HEK293T (cell line): Measurements from ENCODE around the gene ASAP3.

ENCODE experiments used
- CTCF ChIA-PET: fragments of 350-600 bp; formaldehyde crosslinking; extraction: SDS; loops from one replicate; lab custom pipeline; 2021; ENCODE audit warnings: antibody characterized with exemption, inconsistent platforms; lab: Yijun Ruan, JAX
- POLR2A ChIA-PET: fragments of 350-600 bp; formaldehyde crosslinking; extraction: SDS; loops from one replicate; lab custom pipeline; 2020; ENCODE audit warnings: antibody characterized with exemption, inconsistent platforms; lab: Yijun Ruan, JAX
- DNase-seq: peaks from one replicate; pipeline ENCODE4 v3.0.0; 2012; ENCODE audit warnings: mixed read lengths; ENCODE audit errors: extremely low spot score
- ARNT ChIP-seq: fragments of 450-650 bp; IDR thresholded peaks from 2 replicates; pipeline ENCODE4 v1.6.1; 2017; ENCODE audit warnings: mild to moderate bottlenecking
- BHLHE40 ChIP-seq: fragments of 450-650 bp; IDR thresholded peaks from 2 replicates; pipeline ENCODE4 v1.6.1; 2016; ENCODE audit warnings: mild to moderate bottlenecking, moderate library complexity, borderline replicate concordance
- CTBP1 ChIP-seq: fragments of 450-650 bp; IDR thresholded peaks from 2 replicates; pipeline ENCODE4 v1.6.1; 2016; ENCODE audit warnings: borderline replicate concordance
- ELF4 ChIP-seq: fragments of 450-650 bp; IDR thresholded peaks from 2 replicates; pipeline ENCODE4 v1.6.1; 2017; ENCODE audit warnings: antibody characterized with exemption
- FOXA1 ChIP-seq: fragments of 450-650 bp; IDR thresholded peaks from 2 replicates; pipeline ENCODE4 v1.6.1; 2016; ENCODE audit warnings: mild to moderate bottlenecking
- FOXK2 ChIP-seq: fragments of 450-650 bp; IDR thresholded peaks from 2 replicates; pipeline ENCODE4 v1.6.1; 2016; ENCODE audit warnings: mild to moderate bottlenecking
- FOXM1 ChIP-seq: fragments of 450-650 bp; IDR thresholded peaks from 2 replicates; pipeline ENCODE4 v1.6.1; 2017; ENCODE audit warnings: mild to moderate bottlenecking, borderline replicate concordance
- HDGF ChIP-seq: fragments of 450-650 bp; IDR thresholded peaks from 2 replicates; pipeline ENCODE4 v1.6.1; 2017; ENCODE audit warnings: antibody characterized with exemption, borderline replicate concordance
- L3MBTL2 ChIP-seq: fragments of 450-650 bp; conservative IDR thresholded peaks from 2 replicates; pipeline ENCODE4 v1.6.1; 2016; ENCODE audit warnings: mild to moderate bottlenecking
- LEF1 ChIP-seq: fragments of 450-650 bp; IDR thresholded peaks from 2 replicates; pipeline ENCODE4 v1.6.1; 2017; ENCODE audit warnings: mild to moderate bottlenecking, borderline replicate concordance
- NFRKB ChIP-seq: fragments of 450-650 bp; IDR thresholded peaks from 2 replicates; pipeline ENCODE4 v1.6.1; 2016; ENCODE audit warnings: mild to moderate bottlenecking, moderate library complexity
- SP1 ChIP-seq: fragments of 450-650 bp; IDR thresholded peaks from 2 replicates; pipeline ENCODE4 v1.6.1; 2017
- SUZ12 ChIP-seq: fragments of 450-650 bp; IDR thresholded peaks from 2 replicates; pipeline ENCODE4 v1.6.1; 2016; ENCODE audit warnings: mild to moderate bottlenecking
- TARDBP ChIP-seq: fragments of 450-650 bp; IDR thresholded peaks from 2 replicates; pipeline ENCODE4 v1.6.1; 2016
- ZNF384 ChIP-seq: fragments of 450-650 bp; IDR thresholded peaks from 2 replicates; pipeline ENCODE4 v1.6.1; 2016
- TF ChIP-seq, protein P1 (sequence below): fragments of 450-650 bp; IDR thresholded peaks from 2 replicates; pipeline ENCODE4 v1.6.1; 2016

ASAP3 gene

DNA sequence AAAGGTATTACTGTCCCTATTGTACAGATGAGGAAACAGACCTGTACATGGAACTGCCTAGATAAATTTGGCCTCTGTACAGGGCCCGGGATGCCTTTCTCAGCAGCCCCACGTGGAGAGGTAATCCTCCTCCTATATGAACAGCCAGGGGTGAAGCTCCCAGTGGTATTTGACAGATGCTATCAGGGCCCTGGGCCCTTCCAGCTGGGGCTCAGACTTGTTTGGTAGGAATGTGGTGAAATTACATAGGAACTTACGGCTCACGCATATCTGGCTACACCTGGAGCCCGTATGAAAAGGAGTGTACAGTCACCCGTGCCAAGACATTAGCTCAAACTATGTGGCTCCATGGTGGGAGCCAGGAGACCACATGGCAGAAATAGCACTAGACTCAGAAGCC is 34.7 kb downstream of the ASAP3 start:
- ChIA-PET POLR2A (no interaction called here), CTCF (no interaction called here)
- DNase-seq = no peak
- TF ChIP-seq L3MBTL2 = no peak
- no peak for TF ChIP-seq FOXA1
- no peak for TF ChIP-seq BHLHE40
- no peak for TF ChIP-seq LEF1
- no peak for TF ChIP-seq SUZ12
- no peak for TF ChIP-seq ARNT
- TF ChIP-seq SP1 = no peak
- TF ChIP-seq CTBP1 = no peak
- TF ChIP-seq, protein P1, sequence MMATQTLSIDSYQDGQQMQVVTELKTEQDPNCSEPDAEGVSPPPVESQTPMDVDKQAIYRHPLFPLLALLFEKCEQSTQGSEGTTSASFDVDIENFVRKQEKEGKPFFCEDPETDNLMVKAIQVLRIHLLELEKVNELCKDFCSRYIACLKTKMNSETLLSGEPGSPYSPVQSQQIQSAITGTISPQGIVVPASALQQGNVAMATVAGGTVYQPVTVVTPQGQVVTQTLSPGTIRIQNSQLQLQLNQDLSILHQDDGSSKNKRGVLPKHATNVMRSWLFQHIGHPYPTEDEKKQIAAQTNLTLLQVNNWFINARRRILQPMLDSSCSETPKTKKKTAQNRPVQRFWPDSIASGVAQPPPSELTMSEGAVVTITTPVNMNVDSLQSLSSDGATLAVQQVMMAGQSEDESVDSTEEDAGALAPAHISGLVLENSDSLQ = no peak
- TF ChIP-seq HDGF = no peak
- no peak for TF ChIP-seq FOXK2
- no peak for TF ChIP-seq ELF4
- no peak for TF ChIP-seq NFRKB
- TF ChIP-seq ZNF384 = no peak
- no peak for TF ChIP-seq FOXM1
- no peak for TF ChIP-seq TARDBP

DNA sequence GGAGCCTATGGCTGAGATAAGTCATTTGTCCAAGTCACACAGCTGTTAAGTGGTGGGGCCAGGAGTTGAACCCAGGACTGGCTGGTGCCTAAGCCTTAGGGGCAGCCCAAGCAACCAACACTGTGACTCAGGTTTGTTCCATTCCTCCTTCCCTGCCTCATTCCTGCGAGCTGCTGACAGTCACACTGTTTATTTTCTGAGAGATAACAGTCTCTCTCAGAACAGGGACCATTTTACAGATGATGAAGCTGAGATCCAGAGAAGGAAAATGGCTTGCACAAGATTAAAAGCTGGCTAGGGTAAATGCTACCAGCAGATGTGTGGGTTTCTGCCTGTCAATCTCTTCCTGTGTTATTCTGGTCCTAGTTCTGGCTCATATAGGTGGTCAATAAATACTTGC is 35.1 kb downstream of the ASAP3 start:
- ChIA-PET POLR2A (no interaction called here), CTCF (no interaction called here)
- no peak for DNase-seq
- TF ChIP-seq ELF4 (no peak), CTBP1 (no peak), NFRKB (no peak), LEF1 (no peak), SP1 (no peak), TARDBP (no peak), SUZ12 (no peak), ARNT (no peak), L3MBTL2 (no peak), ZNF384 (no peak), FOXA1 (no peak), FOXK2 (no peak), BHLHE40 (no peak)
- TF ChIP-seq, protein P1 = no peak

DNA sequence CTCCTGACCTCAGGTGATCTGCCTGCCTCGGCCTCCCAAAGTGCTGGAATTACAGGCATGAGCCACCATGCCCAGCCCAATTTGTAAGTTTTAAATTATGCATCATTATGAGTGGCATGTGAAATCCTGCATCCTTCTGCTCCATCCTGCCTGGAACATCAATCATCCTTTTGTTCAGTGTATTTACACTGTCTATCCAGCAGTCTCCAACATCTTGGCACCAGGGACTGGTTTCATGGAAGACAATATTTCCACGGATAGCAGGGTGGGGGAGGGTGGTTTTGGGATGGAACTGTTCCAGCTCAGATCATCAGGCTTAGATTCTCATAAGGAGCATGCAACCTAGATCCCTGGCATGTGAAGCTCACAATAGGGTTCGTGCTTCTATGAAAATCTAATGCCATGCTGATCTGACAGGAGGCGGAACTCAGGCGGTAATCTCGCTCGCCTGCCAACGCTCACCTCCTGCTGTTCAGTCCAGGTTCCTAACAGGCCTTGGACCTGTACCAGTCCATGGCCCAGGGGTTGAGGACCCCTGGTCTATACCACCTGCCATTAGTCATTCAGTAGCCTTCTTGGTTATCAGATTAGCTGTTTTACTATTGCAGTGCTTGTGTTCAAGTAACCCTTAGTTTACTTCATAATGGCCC is 37.2 kb downstream of the ASAP3 start:
- ChIA-PET POLR2A (interaction anchor here (0.7 kb wide), 1 partner anchor 837 kb away, joined by 3 read pairs; no protein-coding TSS in a partner anchor), CTCF (no interaction called here)
- DNase-seq = no peak
- TF ChIP-seq FOXK2 (no peak), HDGF (no peak), BHLHE40 (no peak), SP1 (no peak), FOXM1 (no peak), ELF4 (no peak)

DNA sequence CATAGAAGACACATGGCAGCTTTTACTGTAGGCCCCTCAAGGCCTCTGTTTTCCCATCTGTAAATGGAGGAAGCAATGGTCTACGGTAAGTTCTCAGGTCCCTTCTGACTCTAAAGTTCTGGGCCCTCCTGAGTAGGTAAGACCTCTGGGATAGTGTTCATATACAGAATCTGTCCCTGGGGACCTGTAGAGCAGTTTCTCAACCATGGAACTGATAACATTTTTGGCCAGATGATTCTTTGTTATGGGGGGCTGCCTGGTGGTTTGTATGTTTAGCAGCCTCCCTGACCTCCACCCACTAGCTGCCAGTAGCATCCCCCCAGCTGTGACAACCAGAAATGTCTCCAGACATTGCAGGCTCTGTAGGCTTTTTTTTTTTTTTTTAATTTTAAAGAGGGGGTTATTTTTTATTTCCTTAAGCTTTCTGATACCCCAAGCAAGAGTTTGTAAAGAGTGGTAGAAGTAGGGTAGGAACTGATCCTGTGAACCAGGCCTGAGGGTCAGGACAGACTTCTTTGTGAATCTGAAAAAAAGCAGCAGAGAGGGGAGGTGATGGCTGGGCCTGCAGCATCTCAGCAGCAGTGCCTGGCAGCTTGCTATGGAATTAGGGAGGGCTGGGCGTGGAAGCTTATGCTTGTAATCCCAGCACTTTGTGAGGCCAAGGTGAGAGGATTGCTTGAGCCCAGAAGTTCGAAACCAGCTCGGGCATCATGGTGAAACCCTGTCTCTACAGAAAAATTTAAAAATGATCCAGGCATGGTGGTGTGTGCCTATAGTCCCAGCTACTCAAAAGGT is 39.2 kb downstream of the ASAP3 start:
- DNase-seq = no peak
- TF ChIP-seq L3MBTL2 = no peak
- no peak for TF ChIP-seq CTBP1
- no peak for TF ChIP-seq NFRKB
- TF ChIP-seq FOXK2 = no peak
- TF ChIP-seq HDGF = no peak
- POLR2A ChIA-PET = no interaction called here
- CTCF ChIA-PET = interaction anchor here (0.9 kb wide), 1 partner anchor 41 kb away, joined by 3 read pairs; no protein-coding TSS in a partner anchor

DNA sequence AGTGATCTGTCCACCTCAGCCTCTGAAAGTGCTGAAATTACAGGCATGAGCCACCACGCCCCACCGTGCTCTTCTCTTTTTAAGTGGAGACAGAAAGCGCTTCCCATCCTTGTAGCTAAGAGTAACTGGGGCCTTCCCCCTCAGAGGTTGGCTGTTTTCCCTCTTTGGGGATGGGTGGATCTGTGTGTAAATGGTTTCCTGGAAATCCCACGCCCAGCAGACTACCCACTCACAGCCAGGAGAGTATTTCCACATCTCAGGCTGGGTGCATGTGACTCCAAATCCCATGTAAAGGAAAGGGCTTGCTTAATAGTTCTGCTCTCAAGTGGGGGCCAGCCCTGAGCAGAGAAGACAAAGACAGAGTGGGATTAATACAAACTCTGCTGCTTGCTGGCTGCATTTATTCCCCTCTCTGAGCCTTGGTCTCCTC is 39.9 kb downstream of the ASAP3 start:
- TF ChIP-seq SP1 (no peak), BHLHE40 (no peak), NFRKB (no peak), L3MBTL2 (no peak), CTBP1 (no peak), ELF4 (no peak), HDGF (no peak), SUZ12 (no peak), LEF1 (no peak), ARNT (no peak), TARDBP (no peak)
- TF ChIP-seq, protein P1 = no peak
- no peak for DNase-seq
- ChIA-PET CTCF (no interaction called here), POLR2A (no interaction called here)

DNA sequence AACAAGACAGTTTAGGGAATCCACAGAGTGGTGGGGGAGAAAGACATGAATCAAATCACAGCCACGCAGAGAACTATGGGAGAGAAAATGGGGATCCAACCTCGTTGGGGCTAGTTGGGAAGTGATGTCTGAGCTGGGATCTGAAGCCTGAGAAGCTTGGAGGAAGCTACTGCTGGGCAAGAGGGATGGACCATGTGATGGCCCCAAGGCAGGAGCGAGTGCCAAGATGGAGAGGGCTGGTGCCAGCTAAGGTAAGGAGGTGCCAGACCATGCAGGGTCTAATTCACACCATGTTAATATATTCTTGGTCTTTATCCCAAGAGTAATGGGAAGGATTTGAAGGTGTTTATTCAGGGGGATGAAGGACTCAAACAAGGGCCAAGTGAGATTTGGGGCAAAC is 41.2 kb downstream of the ASAP3 start:
- CTCF ChIA-PET = no interaction called here
- DNase-seq = no peak
- TF ChIP-seq SP1 (no peak), ARNT (no peak), ELF4 (no peak)
- POLR2A ChIA-PET = no interaction called here
